Sciatic nerve (tissue), 2 donors: ENCODE data around the gene STX2. TPM values are rescaled to one million over a fixed set of nuclear protein-coding genes. Genes with fewer than 3 reads are reported as not detected.
"Not testable (repeated sequence)": the region's sequence is repeated elsewhere in the genome, so short reads cannot be mapped to it uniquely, and the experiment has no call there.

ENCODE experiments used
- ATAC-seq: fragments of 200-7000 bp; cut with Tn5 transposase; one replicate; pipeline ENCODE4 v1.9.1; 2020; ENCODE audit warnings: mild to moderate bottlenecking, moderate library complexity
- DNase-seq: peaks from one replicate; pipeline ENCODE4 v3.0.0-alpha.2; 2020; ENCODE audit warnings: low spot score
- intact Hi-C: fragments of 100-400 bp; cut with DNase I; formaldehyde crosslinking; loops from one replicate; pipeline ENCODE4 v1.14.2; 2022
- total RNA-seq: library from RNA; stranded (reverse); fragmentation: NEBNext Ultra II Directional; extraction: Animal tissue kit (Norgen Biotek cat#: 25700); gene quantifications from one replicate; pipeline ENCODE4 v1.2.1, GENCODE V29; 2021
- donor health status: DM: no; HTN: no; CAD: no.
- donor health status: DM: no; HTN: no; CAD: no.

The STX2 gene
- total RNA-seq, 1 donor from 2014 or later = 35.0 TPM

DNA sequence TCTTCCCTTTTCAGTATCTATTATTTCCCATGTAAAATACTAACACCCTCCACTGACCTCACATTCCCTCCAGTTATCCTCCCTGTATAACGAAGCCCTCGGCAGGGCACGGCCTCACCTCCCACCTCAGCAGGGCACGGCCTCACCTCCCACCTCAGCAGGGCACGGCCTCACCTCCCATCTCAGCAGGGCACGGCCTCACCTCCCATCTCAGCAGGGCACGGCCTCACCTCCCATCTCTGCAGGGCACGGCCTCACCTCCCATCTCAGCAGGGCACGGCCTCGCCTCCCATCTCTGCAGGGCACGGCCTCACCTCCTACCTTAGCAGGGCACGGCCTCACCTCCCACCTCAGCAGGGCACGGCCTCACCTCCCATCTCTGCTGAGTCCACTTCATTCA, 56.8 kb downstream of the STX2 start:
- ATAC-seq, intact Hi-C loops: not testable (repeated sequence)
- DNase-seq = peak; percentile 55

DNA sequence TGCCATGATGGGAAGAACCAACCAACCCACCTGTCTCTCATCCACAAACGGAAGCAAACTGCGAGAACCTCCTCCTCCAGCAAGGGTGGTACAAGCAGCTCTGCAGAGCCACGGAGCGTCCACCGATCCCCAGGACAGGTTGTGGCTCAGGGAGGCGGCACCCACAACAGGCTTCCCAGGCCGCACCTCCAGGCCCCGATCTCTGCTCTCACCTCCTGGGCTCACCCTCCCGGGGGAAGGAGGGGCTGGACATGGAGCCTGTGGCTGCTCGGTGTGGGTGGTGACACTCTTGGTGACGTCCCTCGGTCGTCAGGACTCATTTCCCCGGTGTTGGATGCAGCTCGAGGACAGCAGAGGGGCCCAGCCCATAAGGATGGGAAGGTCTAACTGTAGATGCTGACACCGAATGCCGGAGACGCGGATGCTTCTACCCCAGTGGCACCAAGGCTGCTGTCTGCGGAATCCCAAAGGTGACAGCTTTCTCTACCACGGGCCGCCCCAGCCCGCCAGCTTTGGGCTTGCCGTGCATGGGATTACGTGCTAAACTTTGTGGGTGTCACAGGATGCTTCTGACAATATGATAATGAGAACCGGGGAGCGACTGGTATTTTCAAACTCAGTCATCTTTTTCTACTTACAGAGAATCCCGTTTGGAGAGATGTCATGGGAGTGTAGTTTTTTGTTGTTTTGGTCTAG, 58.0 kb downstream of the STX2 start:
- intact Hi-C loops = no loop called here
- ATAC-seq (no peak), DNase-seq (peak; percentile 48)

DNA sequence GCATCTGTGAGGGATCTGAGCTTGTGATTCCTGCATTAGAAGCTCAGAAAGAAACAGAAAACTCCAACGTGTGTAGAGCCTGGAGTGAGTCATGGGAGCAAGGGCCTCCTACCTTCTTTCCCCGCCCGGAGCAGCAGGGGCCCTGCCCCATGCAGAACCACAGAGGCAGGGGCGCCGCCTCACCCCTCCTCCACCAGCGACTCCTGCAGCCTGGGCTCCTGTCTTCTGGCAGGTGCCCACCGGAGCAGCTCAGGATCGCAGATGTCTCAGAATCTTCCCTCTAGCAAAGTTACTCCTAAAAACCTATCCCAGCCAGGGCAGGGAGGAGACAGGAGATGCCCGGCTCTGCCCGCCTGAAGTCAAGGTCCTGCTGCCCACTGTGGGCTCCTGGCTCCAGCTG, 58.7 kb downstream of the STX2 start:
- ATAC-seq (no peak), DNase-seq (no peak)
- intact Hi-C loops = no loop called here

DNA sequence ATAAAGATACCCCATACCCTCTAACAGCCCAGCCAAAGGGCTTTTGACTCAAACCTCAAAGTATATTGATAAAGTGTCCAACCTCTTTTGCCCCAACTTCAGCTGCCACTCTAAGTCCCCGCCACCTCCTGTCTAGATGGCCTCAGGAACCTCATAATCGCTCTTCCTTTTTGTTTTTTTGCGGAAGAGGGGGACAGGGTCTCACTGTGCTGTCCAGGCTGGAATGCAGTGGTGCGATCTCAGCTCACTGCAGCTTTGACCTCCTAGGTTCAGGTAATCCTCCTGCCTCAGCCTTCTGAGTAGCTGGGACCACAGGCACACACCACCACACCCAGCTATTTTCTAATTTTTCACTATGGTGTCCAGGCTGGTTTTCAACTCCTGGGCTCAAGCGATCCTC, 60.3 kb downstream of the STX2 start:
- no peak for ATAC-seq
- intact Hi-C loops = no loop called here

DNA sequence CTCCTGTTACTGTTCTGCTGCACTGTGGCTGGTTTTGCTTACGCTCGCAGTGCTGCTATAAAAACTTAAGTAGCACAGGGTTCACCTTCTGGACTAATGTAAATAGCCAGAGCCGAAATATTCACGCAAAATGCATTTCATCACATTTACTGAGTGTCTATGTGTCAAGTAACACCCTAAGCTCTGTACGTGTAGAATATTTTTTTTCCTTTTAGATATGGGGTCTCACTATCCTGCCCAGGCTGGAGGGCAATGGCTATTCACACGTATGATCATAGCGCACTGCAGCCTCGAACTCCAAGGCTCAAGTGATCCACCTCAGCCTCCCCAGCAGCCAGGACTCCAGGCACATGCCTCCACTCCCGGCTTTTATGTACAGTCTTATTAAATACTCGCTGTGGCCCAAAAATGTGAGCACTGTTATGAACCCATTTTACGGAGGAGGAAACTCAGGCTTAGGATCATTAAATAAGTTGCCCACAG, 62.2 kb downstream of the STX2 start:
- intact Hi-C loops = no loop called here
- ATAC-seq = no peak
- DNase-seq = no peak

More for the DNA sequence above, 60.3 kb downstream of the STX2 start:
- no peak for DNase-seq

DNA sequence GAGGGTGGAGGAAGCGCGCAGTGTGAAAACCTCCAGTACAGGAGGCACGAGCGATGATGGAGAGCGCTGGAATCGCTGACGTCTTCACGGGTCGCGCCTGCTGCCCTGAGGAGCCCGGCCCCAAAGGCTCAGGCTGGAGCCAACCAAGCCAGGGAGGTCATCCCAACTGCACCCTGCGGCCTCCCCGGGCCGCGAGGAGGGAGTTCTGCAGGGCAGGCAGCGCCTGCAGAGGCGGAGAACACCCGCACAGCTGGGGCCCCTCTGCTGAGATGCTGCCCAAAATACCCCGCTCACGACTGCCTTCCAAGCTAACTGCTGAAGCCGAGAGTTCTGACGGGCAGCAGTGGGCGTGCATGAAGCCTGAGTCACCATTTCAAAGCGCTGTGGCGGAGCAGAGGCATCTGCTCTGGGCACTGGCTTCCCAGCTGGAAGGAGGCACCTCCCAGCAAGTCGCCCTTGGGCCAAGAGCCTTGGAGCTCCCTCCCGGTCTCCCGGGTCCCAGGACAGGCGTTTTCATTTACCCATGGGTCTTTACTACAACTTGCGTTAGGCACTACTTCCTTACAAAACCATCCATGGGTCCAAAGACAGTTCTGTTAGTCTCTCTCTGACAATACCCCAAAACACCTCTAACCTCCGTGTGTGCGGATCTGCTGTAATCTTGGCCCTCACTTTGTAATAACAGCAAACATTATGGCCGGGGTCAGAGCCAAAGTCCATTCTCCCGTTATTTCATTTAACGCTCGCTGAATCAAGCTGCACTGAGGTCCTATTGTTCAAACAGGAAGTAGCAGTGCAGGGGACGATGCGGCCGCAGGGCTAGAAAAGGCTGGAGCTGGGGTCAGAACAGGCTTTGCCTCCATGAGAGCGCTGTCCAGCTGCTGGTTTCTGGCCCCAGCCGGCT, 62.8 kb downstream of the STX2 start:
- ATAC-seq (peak; percentile 86), DNase-seq (peak; percentile 73)
- intact Hi-C loops = no loop called here

DNA sequence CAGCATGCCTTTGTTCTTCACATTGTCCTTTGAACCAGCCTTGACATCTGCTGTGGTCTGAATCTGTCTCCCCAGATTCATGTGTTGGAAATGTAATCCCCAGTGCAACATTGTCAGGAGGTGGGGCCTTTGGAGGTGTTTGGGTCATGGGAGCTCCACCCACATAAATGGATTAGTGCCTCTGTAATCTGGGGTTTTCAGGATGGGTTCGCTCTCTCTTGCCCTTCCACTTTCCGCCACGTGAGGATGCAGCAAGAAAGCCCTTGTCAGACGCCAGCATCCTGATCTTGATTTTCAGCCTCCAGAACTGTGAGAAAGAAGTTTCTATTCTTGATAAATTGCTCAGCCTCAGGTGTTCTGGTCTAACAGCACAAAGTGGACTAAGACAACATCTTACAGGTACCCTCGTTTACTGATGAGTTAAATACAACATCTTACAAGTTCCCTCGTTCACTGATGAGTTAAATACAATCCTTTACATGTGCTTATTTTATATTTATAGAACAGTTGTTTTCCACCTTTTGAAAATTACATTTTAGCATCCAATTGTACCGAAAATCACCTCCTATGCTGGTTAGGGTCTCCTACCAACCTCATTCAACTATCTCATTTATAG, 68.5 kb downstream of the STX2 start:
- intact Hi-C loops = no loop called here
- ATAC-seq (no peak), DNase-seq (no peak)

DNA sequence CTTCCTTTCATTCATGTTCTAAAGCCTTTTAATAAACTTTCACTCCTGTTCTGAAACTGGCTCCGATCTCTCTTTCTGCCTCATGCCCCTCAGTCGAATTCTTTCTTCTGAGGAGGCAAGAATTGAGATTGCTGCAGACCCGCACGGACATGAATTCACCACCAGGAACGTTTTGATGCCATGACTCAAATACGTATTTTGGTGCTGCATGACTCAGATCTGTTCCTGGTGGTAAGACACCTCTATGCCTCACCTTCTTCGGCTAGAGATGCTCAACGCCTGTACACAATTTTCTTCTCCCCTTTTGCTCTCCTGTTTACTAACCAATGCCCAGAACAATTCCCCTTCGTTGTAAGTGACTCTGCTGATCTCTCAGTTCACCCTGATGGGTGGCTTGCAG, 70.9 kb downstream of the STX2 start:
- ATAC-seq (no peak), DNase-seq (no peak)
- intact Hi-C loops = no loop called here

DNA sequence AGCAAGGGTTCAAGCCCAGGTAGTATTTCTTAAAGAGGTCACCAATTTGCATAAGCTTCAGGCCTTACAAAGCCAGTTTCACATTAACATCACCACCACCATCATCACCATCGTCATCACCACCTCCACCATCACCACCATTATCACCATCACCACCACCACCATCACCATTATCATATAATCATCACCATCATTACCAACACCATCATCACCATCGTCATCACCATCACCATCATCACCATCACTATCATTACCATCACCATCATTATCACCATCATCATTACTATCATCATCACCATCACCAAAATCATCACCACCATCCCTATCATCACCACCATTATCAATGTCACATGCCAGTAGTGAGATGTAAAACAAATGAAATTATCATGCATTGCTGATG, 72.6 kb downstream of the STX2 start:
- no peak for ATAC-seq
- intact Hi-C loops = no loop called here
- no peak for DNase-seq

DNA sequence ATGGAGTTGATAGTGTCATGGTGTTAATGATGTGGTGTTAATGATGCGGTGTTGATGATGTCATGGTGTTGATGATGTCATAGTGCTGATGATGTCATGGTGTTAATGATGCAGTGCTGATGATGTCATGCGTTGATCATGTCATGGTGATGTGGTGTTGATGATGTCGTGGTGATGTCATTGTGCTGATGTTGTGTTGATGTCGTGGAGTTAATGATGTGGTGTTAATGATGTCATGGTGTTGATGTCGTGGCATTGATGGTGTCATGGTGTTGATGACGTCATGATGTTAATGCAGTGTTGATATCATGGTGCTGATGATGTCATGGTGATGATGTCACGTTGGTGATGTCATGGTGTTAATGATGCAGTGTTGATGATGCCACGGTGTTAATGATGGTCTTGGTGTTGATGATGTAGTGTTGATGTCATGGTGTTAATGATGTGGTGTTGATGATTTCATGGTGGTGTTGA, 73.8 kb downstream of the STX2 start:
- ATAC-seq (no peak), DNase-seq (no peak)
- intact Hi-C loops = no loop called here

DNA sequence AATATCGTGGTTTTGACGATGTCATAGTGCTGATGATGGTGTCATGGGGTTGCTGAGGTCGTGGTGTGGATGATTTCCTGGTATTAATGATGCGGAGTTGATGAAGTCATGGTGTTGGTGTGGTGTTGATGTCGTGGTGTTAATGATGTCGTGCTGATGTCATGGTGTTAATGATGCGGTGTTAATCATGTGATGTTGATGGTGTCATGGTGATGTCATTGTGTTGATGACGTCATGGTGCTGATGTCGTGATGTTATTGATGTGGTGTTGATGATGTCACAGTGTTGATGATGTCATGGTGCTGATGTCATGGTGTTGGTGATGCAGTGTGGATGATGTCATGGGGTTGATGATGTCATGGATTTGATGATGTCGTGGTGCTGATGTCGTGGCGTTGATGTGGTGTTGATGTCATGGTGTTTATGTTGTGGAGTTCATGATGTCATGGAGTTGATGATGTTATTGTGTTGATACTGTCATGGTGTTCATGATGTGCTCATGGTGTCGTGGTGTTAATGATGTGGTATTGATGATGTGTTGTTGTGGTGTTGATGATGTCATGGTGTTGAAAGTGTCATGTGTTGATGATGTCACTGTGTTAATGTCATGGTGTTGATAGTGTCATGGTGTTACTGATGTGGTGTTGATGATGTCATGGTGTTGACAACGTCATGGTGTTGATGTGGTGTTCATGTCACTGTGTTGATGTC, 74.4 kb downstream of the STX2 start:
- no peak for DNase-seq
- intact Hi-C loops = no loop called here
- ATAC-seq = no peak

DNA sequence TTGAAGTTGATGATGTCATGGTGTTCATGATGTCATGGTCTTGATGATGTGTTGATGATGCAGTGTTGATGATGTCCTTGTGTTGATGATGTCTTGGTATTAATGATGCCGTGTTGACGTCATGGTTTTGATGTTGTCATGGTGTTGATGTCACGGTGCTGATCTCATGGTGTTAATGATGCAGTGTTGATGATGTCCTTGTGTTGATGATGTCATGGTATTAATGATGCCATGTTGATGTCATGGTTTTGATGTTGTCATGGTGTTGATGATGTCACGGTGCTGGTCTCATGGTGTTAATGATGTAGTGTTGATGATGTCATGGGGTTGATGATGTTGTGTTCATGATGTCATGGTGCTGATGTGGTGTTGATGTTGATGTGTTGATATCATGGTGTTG, 75.0 kb downstream of the STX2 start:
- no peak for DNase-seq
- no peak for ATAC-seq
- intact Hi-C loops = no loop called here

DNA sequence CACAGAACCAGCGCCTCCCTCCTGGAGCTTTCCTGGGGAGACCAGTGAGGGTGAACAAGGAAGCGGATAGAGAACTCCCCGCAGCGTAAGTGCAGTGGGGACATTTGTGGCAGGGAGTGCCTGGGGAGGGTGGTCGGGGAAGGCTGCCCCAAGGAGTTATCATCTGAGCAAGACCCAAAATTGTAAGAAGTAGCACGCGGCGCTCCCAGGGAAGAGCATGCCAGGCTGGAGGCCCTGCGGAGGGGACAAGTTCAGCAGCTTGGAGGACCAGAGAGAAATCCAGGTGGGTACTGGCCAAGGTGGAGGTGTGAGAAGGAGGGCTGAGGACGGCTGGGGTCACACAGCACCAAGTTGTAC, 76.8 kb downstream of the STX2 start:
- intact Hi-C loops = no loop called here
- ATAC-seq (no peak), DNase-seq (no peak)

DNA sequence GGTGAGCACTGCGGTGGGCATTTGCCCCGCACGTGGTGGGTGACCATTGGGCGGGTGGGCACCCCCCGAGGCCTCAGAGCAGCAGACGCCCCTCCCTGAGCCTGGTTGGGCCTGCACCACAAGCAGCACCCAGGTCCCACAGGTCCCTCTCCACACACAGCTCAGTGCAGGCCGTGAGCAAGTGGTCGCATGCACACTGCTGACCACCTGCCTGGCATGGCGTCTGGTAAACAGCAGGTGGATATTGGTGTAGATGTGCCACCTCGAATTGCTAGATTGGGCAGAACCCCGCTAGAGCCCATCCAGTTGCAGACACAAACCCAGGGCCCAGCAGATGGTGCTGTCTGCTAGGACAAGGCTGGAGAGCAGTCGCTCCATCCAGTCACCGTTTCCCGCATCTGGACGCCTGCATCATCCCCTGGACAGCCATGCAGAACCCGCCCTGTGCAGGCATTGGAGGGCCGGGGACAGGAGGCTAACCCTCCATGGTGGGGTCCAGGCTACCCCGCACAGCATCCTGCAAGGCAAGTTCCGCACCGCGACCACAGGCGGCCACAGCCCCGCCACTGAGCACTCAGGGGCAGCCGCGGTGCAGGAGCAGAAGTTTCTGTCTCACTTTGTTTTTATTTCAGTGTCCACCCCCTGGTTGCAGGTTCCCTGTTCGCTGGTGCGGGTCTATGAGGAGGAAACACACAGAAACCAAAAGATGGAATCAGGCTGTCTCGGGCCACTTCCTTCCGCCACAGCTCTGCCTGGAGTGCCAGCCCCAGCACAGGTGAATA, 77.3 kb downstream of the STX2 start:
- ATAC-seq = peak; percentile 53
- DNase-seq = no peak
- intact Hi-C loops = no loop called here

DNA sequence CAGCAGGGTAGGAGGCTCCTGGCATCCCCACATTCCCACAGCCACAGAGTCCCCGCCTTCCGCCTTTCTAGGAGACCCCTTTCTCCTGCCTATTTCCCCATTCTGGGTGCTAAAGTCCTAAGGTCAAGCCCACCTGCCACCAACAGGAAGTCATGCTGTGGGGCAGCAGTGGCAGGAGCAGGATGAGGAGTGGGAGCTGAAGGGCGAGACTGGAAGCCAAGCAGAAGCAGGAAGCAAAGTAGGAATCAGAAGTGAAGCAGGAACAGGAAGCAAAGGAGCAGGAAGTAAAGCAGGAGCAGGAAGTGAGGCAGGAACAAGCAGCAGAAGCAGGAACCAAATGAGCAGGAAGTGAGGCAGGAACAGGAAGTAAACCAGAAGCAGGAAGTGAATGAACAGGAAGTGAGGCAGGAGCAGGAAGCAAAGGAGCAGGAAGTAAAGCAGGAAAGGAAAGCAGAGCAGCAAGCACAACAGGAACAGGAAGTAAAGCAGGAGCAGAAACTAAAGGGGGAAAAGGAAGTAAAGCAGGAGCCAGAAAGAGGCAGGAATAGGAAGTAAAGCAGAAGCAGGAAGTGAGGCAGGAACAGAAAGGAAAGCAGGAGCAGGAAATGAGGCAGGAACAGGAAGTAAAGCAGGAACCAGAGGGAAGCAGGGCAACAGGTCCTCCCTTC, 84.7 kb downstream of the STX2 start:
- DNase-seq (no peak), ATAC-seq (no peak)
- intact Hi-C loops = no loop called here

DNA sequence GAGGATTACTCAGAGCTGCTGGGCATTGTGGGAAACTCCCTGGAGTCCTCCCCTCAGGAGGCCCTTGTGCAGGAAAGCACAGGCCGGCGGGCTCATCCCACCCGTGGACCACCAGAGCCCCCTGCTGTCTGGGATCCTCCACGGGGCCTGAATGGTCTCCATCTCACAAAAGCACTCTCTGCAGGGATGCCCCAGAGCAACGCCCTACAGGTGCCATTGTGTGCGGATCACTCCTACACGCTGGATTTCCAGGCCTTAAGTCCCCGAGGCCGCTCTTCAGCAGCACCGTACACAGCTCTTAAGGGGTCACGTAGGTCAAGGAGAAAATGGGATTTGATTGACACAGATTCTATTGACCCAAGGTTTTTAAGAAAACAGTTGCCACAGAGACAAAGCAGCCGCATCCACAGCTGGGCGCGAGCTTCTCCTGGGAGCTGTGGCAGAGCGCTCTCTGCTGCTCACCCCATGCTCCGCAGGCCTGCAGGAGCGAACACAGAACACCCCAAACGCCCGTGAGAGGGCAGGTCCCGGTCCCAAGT, 86.3 kb downstream of the STX2 start:
- DNase-seq (no peak), ATAC-seq (no peak)
- intact Hi-C loops = no loop called here

DNA sequence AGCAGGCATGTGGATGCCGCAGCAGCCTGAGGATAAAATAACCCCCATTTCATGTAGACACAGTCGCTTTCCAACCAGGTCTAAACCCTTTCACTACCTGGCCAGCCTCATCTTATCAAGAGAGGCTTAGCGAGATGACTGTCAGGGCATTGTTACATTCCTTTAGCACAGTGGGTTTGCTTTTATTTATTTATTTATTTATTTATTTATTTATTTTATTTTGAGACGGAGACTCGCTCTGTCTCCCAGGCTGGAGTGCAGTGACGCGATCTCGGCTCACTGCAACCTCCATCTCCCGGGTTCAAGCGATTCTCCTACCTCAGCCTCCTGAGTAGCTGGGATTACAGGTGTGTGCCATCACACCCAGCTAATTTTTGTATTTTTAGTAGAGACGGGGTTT, 87.0 kb downstream of the STX2 start:
- DNase-seq, ATAC-seq, intact Hi-C loops: not testable (repeated sequence)

DNA sequence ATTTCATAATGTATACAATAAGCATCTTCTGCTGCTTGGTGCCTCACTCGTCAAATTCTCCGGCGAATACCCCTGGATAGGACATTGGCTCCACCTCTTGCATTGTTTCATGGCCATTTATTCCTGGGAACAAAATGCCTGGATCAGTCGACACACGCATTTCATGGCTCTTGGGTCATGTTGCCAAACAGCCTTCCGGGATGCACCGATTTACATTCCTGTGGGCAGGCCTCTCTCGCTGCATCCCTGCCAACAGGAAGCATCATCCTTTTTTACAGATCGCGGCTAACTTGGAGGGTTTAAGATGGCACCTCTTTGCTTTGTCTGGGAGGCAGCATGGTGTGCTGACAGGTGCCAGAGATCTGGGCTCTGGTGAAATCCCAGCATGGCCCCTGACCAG, 90.3 kb downstream of the STX2 start:
- ATAC-seq (no peak), DNase-seq (no peak)
- intact Hi-C loops = no loop called here
